GM21825 (cell line): ENCODE results near the gene KMT2B.

ENCODE experiments used
- ATAC-seq: cut with Tn5 transposase; IDR thresholded peaks from one replicate; pipeline ENCODE4 v1.9.1; 2021; ENCODE audit warnings: mild to moderate bottlenecking, moderate library complexity; ENCODE audit not compliant: unreplicated experiment

Gene KMT2B

GRCh38 chr19:35776102-35776788 is 58.4 kb downstream of the KMT2B start:
- no peak for ATAC-seq

- no peak for ATAC-seq
These were observed 59.5 kb downstream of the KMT2B start for GRCh38 chr19:35777086-35777841.

GRCh38 chr19:35777961-35778360 is 60.2 kb downstream of the KMT2B start:
- no peak for ATAC-seq

- no peak for ATAC-seq
These were observed 61.2 kb downstream of the KMT2B start for GRCh38 chr19:35779033-35779432.

- ATAC-seq: no peak
These were observed 62.3 kb downstream of the KMT2B start for GRCh38 chr19:35780058-35780457.

GRCh38 chr19:35780717-35781116 is 62.9 kb downstream of the KMT2B start:
- ATAC-seq: no peak

GRCh38 chr19:35781650-35782049 is 63.8 kb downstream of the KMT2B start:
- no peak for ATAC-seq

GRCh38 chr19:35782589-35782988 is 64.8 kb downstream of the KMT2B start:
- ATAC-seq: no peak

- no peak for ATAC-seq
These were observed 65.9 kb downstream of the KMT2B start for GRCh38 chr19:35783469-35784434.

- no peak for ATAC-seq
These were observed 66.9 kb downstream of the KMT2B start for GRCh38 chr19:35784503-35785338.

GRCh38 chr19:35785339-35785627 is 67.5 kb downstream of the KMT2B start:
- ATAC-seq: no peak

GRCh38 chr19:35786299-35787160 is 68.7 kb downstream of the KMT2B start:
- ATAC-seq: no peak

GRCh38 chr19:35787227-35787799 is 69.5 kb downstream of the KMT2B start:
- ATAC-seq: no peak
